ENCODE results near the gene TGFBR3L.

Gene TGFBR3L

GRCh38 chr19:7914598-7915045 is at the start of gene TGFBR3L:
TGFBR3L (plus strand) TSS chr19:7914830.
- DNase-seq (ENCODE audit: low read depth), result no peak

GRCh38 chr19:7865262-7865911 is 49.2 kb upstream of the TGFBR3L start:
- DNase-seq (ENCODE audit: low read depth), result no peak

- no peak for DNase-seq (ENCODE audit: low read depth)
These were observed 48.1 kb upstream of the TGFBR3L start for GRCh38 chr19:7866399-7867091.

- no peak for DNase-seq (ENCODE audit: low read depth)
These were observed 47.4 kb upstream of the TGFBR3L start for GRCh38 chr19:7867092-7867844.

- DNase-seq (ENCODE audit: low read depth), result no peak
These were observed 46.3 kb upstream of the TGFBR3L start for GRCh38 chr19:7868326-7868670.

- peak; percentile 33 for DNase-seq (ENCODE audit: low read depth)
These were observed 45.8 kb upstream of the TGFBR3L start for GRCh38 chr19:7868671-7869452.

GRCh38 chr19:7869453-7869909 is 45.1 kb upstream of the TGFBR3L start:
- DNase-seq (ENCODE audit: low read depth), result no peak

- DNase-seq (ENCODE audit: low read depth), result no peak
These were observed 44.6 kb upstream of the TGFBR3L start for GRCh38 chr19:7869910-7870511.

- peak; percentile 35 for DNase-seq (ENCODE audit: low read depth)
These were observed 43.8 kb upstream of the TGFBR3L start for GRCh38 chr19:7870571-7871436.

GRCh38 chr19:7871437-7872305 is 43.0 kb upstream of the TGFBR3L start:
- DNase-seq (ENCODE audit: low read depth), result peak; percentile 79

GRCh38 chr19:7872306-7873204 is 42.1 kb upstream of the TGFBR3L start:
- DNase-seq (ENCODE audit: low read depth), result no peak

GRCh38 chr19:7873304-7874075 is 41.1 kb upstream of the TGFBR3L start:
- DNase-seq (ENCODE audit: low read depth), result no peak

- DNase-seq (ENCODE audit: low read depth), result no peak
These were observed 40.3 kb upstream of the TGFBR3L start, which contains the start of gene PRR36 for GRCh38 chr19:7874076-7874896. PRR36 (minus strand) TSS chr19:7874390; CDS start chr19:7873689, 701 bp downstream.

- DNase-seq (ENCODE audit: low read depth), result no peak
These were observed 39.7 kb upstream of the TGFBR3L start for GRCh38 chr19:7874897-7875273.

GRCh38 chr19:7877249-7877836 is 37.3 kb upstream of the TGFBR3L start:
- no peak for DNase-seq (ENCODE audit: low read depth)

- no peak for DNase-seq (ENCODE audit: low read depth)
These were observed 35.4 kb upstream of the TGFBR3L start for GRCh38 chr19:7879111-7879807.
